Ovary (tissue), 9 donors: ENCODE data around the gene CSTPP1. TPM values are rescaled to one million over a fixed set of nuclear protein-coding genes. Genes with fewer than 3 reads are reported as not detected.

Experiments
- DNase-seq, 5 donors: peaks; one replicate each; pipeline ENCODE4 v3.0.0-alpha.2; 2019 to 2020
- H3K27ac ChIP-seq, 2 donors: fragments of 200-600 bp; one replicate each; pipeline versions ENCODE4 v1.5.1 to v1.8.0; 2019 to 2022
- H3K27me3 ChIP-seq: fragments of 200-600 bp; one replicate; pipeline ENCODE4 v1.8.0; 2022
- H3K36me3 ChIP-seq: fragments of 200-600 bp; sonication (generic); one replicate; pipeline ENCODE4 v1.5.1; 2019
- H3K4me1 ChIP-seq: one replicate; pipeline ENCODE4 v1.8.1; 2013; ENCODE audit warnings: mild to moderate bottlenecking, moderate library complexity; ENCODE audit not compliant: insufficient read depth
- H3K4me3 ChIP-seq: fragments of 200-600 bp; sonication (generic); one replicate; pipeline ENCODE4 v1.5.1; 2017
- H3K9me3 ChIP-seq, 2 donors: fragments of 200-600 bp in 1 of 2; sonication (generic) in 1 of 2; one replicate each; pipeline versions ENCODE4 v1.5.1 to v1.8.1; 2013 to 2019; ENCODE audit warnings: mild to moderate bottlenecking in 1 of 2, moderate library complexity in 1 of 2
- CTCF ChIP-seq, 3 donors: fragments of 450-650 bp in 2 of 3; fragments of 200-600 bp in 1 of 3; IDR thresholded peaks; one replicate each; pipeline versions ENCODE4 v1.5.1 to v1.8.0; 2016 to 2022; ENCODE audit warnings: antibody characterized with exemption in 3 of 3, mild to moderate bottlenecking in 1 of 3
- EP300 ChIP-seq: sonication (generic); formaldehyde crosslinking; IDR thresholded peaks from one replicate; pipeline ENCODE4 v1.6.1; 2017; ENCODE audit warnings: antibody characterized with exemption
- POLR2A ChIP-seq: fragments of 450-650 bp; IDR thresholded peaks from one replicate; pipeline ENCODE4 v1.6.1; 2017; ENCODE audit warnings: antibody characterized with exemption, mild to moderate bottlenecking, moderate library complexity
- WGBS, 3 donors: extraction: QIAGEN DNeasy Blood & Tissue Kit in 1 of 3; methylation state at CpG; one replicate each; pipeline versions ENCODE4 v1.1.5 to v1.1.7; 2013 to 2017; 5-methylcytosine and 5-hydroxymethylcytosine counted together
- intact Hi-C, 4 donors: fragments of 100-400 bp; cut with DNase I; formaldehyde crosslinking; loops; one replicate each; pipeline versions ENCODE4 v1.11.0 to v1.15.1; 2022 to 2023
- polyA plus RNA-seq, 2 donors: library from polyadenylated mRNA; stranded (reverse); fragments of 200-250 nt in 1 of 2; fragments of 350-450 nt in 1 of 2; fragmentation: Illumina TruSeq in 1 of 2; extraction: RNeasy Lipid Tissue Mini Kit (QIAGEN cat#74804) in 1 of 2; gene quantifications; one replicate each; pipeline ENCODE4 v1.2.3, GENCODE V29; 2013 to 2014
- total RNA-seq, 7 donors: library from RNA; depleted of rRNA in 2 of 7; stranded (reverse); fragments of >200 nt in 2 of 7; fragmentation: NEBNext Ultra II Directional in 3 of 7; extraction: Animal tissue kit (Norgen Biotek cat#: 25700) in 3 of 7; gene quantifications; one replicate each; pipeline versions ENCODE4 v1.1.0 to v1.2.4, GENCODE V29; 2016 to 2023
- donor health status: DM: no; HTN: no; CAD: no; lungs with moderate emphysema.
- donor health status: DM: no; HTN: no; CAD: no.
- donor health status: Bipolar disorder and iron deficiency.
- donor health status: DM: yes; HTN: yes; CAD: no.
- donor health status: DM: no; HTN: no; CAD: no.
- donor health status: DM: yes; HTN: yes; CAD: no.

CSTPP1 gene
- total and polyA plus RNA-seq, 9 donors: 20.3 to 42.6 (median 25.6) TPM

- Histone ChIP-seq H3K36me3 (no peaks in the 10 kb centered on the region), H3K4me3 (no peak overlapping the region), H3K27me3 (no peaks in the 10 kb centered on the region), H3K27ac (no peak overlapping the region), H3K4me1 (no peaks in the 10 kb centered on the region), H3K9me3 (no peaks in the 10 kb centered on the region)
- no peak for DNase-seq
- intact Hi-C loops: no loop called here
- no peak for TF ChIP-seq EP300
- no peak for TF ChIP-seq CTCF (IDR thresholded peaks at IDR 0.05)
- TF ChIP-seq POLR2A: no peak
- WGBS, 3 donors: 55 to 61% (median 58%) methylated on average over 1 of the region's 1 CpG
Measured at GRCh38 chr11:47021527-47021818, 84.9 kb downstream of the CSTPP1 start.

GRCh38 chr11:47021965-47022364, 85.4 kb downstream of the CSTPP1 start:
- H3K27ac ChIP-seq: no peak overlapping the region
- H3K4me1 ChIP-seq: no peaks in the 10 kb centered on the region
- no peaks in the 10 kb centered on the region for H3K9me3 ChIP-seq
- no peak for DNase-seq
- intact Hi-C loops: no loop called here
- 98 to 100% (median 100%) methylated on average over 1 of the region's 1 CpG for WGBS, 3 donors
- TF ChIP-seq EP300 (no peak), POLR2A (no peak), CTCF (IDR thresholded peaks at IDR 0.05) (no peak)
- H3K4me3 ChIP-seq: no peak overlapping the region
- no peaks in the 10 kb centered on the region for H3K36me3 ChIP-seq
- no peaks in the 10 kb centered on the region for H3K27me3 ChIP-seq

- H3K36me3 ChIP-seq: no peaks in the 10 kb centered on the region
- no peak overlapping the region for H3K27ac ChIP-seq
- no peaks in the 10 kb centered on the region for H3K9me3 ChIP-seq
- H3K27me3 ChIP-seq: no peaks in the 10 kb centered on the region
- WGBS, 3 donors: 76 to 91% (median 90%) methylated on average over 9 of the region's 9 CpGs
- no peaks in the 10 kb centered on the region for H3K4me1 ChIP-seq
- TF ChIP-seq CTCF (IDR thresholded peaks at IDR 0.05): no peak
- TF ChIP-seq EP300: no peak
- no peak for TF ChIP-seq POLR2A
- no peak for DNase-seq
- intact Hi-C loops: no loop called here
- H3K4me3 ChIP-seq: no peak overlapping the region
Measured at GRCh38 chr11:47028195-47029093, 91.9 kb downstream of the CSTPP1 start.

- WGBS, 3 donors: 86 to 93% (median 92%) methylated on average over 2 of the region's 2 CpGs
- Histone ChIP-seq H3K27me3 (no peaks in the 10 kb centered on the region), H3K4me1 (no peaks in the 10 kb centered on the region), H3K4me3 (no peak overlapping the region), H3K36me3 (no peaks in the 10 kb centered on the region), H3K27ac (no peak overlapping the region), H3K9me3 (no peaks in the 10 kb centered on the region)
- DNase-seq: no peak
- intact Hi-C loops: no loop called here
- TF ChIP-seq CTCF (IDR thresholded peaks at IDR 0.05) (no peak), EP300 (no peak), POLR2A (no peak)
Measured at GRCh38 chr11:47033439-47033838, 96.9 kb downstream of the CSTPP1 start.
